ENCODE measurements around the gene GAB3. TPM values are rescaled to one million over a fixed set of nuclear protein-coding genes. Genes with fewer than 3 reads are reported as not detected.

The GAB3 gene
- polyA plus RNA-seq, 1 donor (not counting 4 experiments of a cell fraction or from before 2014, with no cell fraction given), result 0.18 TPM

GRCh38 chrX:154793084-154793795 lies 42.4 kb upstream of the GAB3 start:
- Histone ChIP-seq H3K79me2 (ENCODE audit: control insufficient read depth, insufficient read depth, low read length) (no peaks in the 10 kb centered on the region), H3K4me3 (ENCODE audit: control insufficient read depth in 2 of 3, extremely low read depth in 1 of 3, insufficient read depth in 2 of 3, low read depth in 1 of 3, low read length in 3 of 3) (no peak overlapping the region), H3K27ac (ENCODE audit: control insufficient read depth, insufficient read depth, low read length) (no peak overlapping the region), H3K9ac (ENCODE audit: control insufficient read depth, extremely low read depth, insufficient read depth, low read length) (no peak overlapping the region), H2AFZ (ENCODE audit: control insufficient read depth, low read length) (no peak overlapping the region), H3K9me1 (ENCODE audit: control insufficient read depth, extremely low read depth, insufficient read depth, low read length) (no peaks in the 10 kb centered on the region), H3K4me1 (ENCODE audit: control insufficient read depth, extremely low read depth, insufficient read depth, low read length) (no peaks in the 10 kb centered on the region), H3K36me3 (ENCODE audit: control insufficient read depth in 2 of 2, extremely low read depth in 1 of 2, insufficient read depth in 2 of 2, low read length in 2 of 2) (no peaks in the 10 kb centered on the region), H3K27me3 (ENCODE audit: control insufficient read depth, extremely low read depth, insufficient read depth, low read length) (no peaks in the 10 kb centered on the region), H3K9me3 (ENCODE audit: control insufficient read depth, low read depth, low read length) (no peaks in the 10 kb centered on the region), H4K20me1 (ENCODE audit: control insufficient read depth, extremely low read depth, insufficient read depth, low read length) (no peaks in the 10 kb centered on the region), H3K4me2 (ENCODE audit: control insufficient read depth, extremely low read depth, insufficient read depth, low read depth, low read length) (no peak overlapping the region)
- DNase-seq (ENCODE audit: low read depth, low spot score), result no peak
- dilution Hi-C loops (cut with MboI; ENCODE audit: extremely low pct_ligation_motif_present, low sequenced_read_pairs), result no loop called here
- no peak for FAIRE-seq
- no peak for TF ChIP-seq CTCF (optimal IDR thresholded peaks at IDR 0.05 in 1 of 3, IDR thresholded peaks at IDR 0.05 in 1 of 3, conservative IDR thresholded peaks at IDR 0.05 in 1 of 3; ENCODE audit: extremely low read depth in 1 of 3, insufficient read depth in 2 of 3, low read length in 3 of 3)
- TF ChIP-seq EZH2 (IDR thresholded peaks at IDR 0.05; ENCODE audit: low read length), result no peak

- H3K4me1 ChIP-seq (ENCODE audit: control insufficient read depth, extremely low read depth, insufficient read depth, low read length), result no peaks in the 10 kb centered on the region
- H3K27ac ChIP-seq (ENCODE audit: control insufficient read depth, insufficient read depth, low read length), result no peak overlapping the region
- H3K9me1 ChIP-seq (ENCODE audit: control insufficient read depth, extremely low read depth, insufficient read depth, low read length), result no peaks in the 10 kb centered on the region
- dilution Hi-C loops (cut with MboI; ENCODE audit: extremely low pct_ligation_motif_present, low sequenced_read_pairs), result no loop called here
- H3K36me3 ChIP-seq (ENCODE audit: control insufficient read depth in 2 of 2, extremely low read depth in 1 of 2, insufficient read depth in 2 of 2, low read length in 2 of 2), result no peaks in the 10 kb centered on the region
- no peak overlapping the region for H3K4me2 ChIP-seq (ENCODE audit: control insufficient read depth, extremely low read depth, insufficient read depth, low read depth, low read length)
- H3K27me3 ChIP-seq (ENCODE audit: control insufficient read depth, extremely low read depth, insufficient read depth, low read length), result no peaks in the 10 kb centered on the region
- no peaks in the 10 kb centered on the region for H4K20me1 ChIP-seq (ENCODE audit: control insufficient read depth, extremely low read depth, insufficient read depth, low read length)
- no peak for FAIRE-seq
- H3K9me3 ChIP-seq (ENCODE audit: control insufficient read depth, low read depth, low read length), result no peaks in the 10 kb centered on the region
- no peak overlapping the region for H3K9ac ChIP-seq (ENCODE audit: control insufficient read depth, extremely low read depth, insufficient read depth, low read length)
- no peaks in the 10 kb centered on the region for H3K79me2 ChIP-seq (ENCODE audit: control insufficient read depth, insufficient read depth, low read length)
- TF ChIP-seq EZH2 (IDR thresholded peaks at IDR 0.05; ENCODE audit: low read length) (no peak), CTCF (optimal IDR thresholded peaks at IDR 0.05 in 1 of 3, IDR thresholded peaks at IDR 0.05 in 1 of 3, conservative IDR thresholded peaks at IDR 0.05 in 1 of 3; ENCODE audit: extremely low read depth in 1 of 3, insufficient read depth in 2 of 3, low read length in 3 of 3) (no peak)
- DNase-seq (ENCODE audit: low read depth, low spot score), result no peak
- no peak overlapping the region for H3K4me3 ChIP-seq (ENCODE audit: control insufficient read depth in 2 of 3, extremely low read depth in 1 of 3, insufficient read depth in 2 of 3, low read depth in 1 of 3, low read length in 3 of 3)
- H2AFZ ChIP-seq (ENCODE audit: control insufficient read depth, low read length), result no peak overlapping the region
Observed at GRCh38 chrX:154791939-154792338, 41.1 kb upstream of the GAB3 start.

Measured in keratinocyte (primary cell).